GM18511 (cell line): ENCODE results near the gene EGFL8.

Experiments
- ATAC-seq: cut with Tn5 transposase; IDR thresholded peaks from one replicate; pipeline ENCODE4 v1.9.1; 2021; ENCODE audit warnings: mild to moderate bottlenecking, moderate library complexity; ENCODE audit not compliant: unreplicated experiment

The EGFL8 gene

GRCh38 chr6:32146287-32146686 lies 18.1 kb upstream of the EGFL8 start:
- ATAC-seq, result no peak

- ATAC-seq, result no peak
Observed at GRCh38 chr6:32146687-32147086, 17.7 kb upstream of the EGFL8 start.

- ATAC-seq, result no peak
Observed at GRCh38 chr6:32147401-32148132, 16.8 kb upstream of the EGFL8 start.

GRCh38 chr6:32148289-32149091 lies 15.9 kb upstream of the EGFL8 start:
- ATAC-seq, result no peak

GRCh38 chr6:32149092-32149755 lies 15.2 kb upstream of the EGFL8 start:
- ATAC-seq, result no peak

GRCh38 chr6:32149932-32150870 lies 14.2 kb upstream of the EGFL8 start:
- ATAC-seq, result no peak

- no peak for ATAC-seq
Observed at GRCh38 chr6:32151181-32151862, 13.1 kb upstream of the EGFL8 start.

GRCh38 chr6:32151863-32152768 lies 12.3 kb upstream of the EGFL8 start, which contains the start of gene PRRT1:
Gene PRRT1, minus strand, starts transcription at chr6:32151939. Its CDS starts 112 bp downstream, at chr6:32151827.
- no peak for ATAC-seq

GRCh38 chr6:32152769-32153563 lies 11.4 kb upstream of the EGFL8 start:
- ATAC-seq, result no peak

GRCh38 chr6:32153564-32154513 lies 10.6 kb upstream of the EGFL8 start, which contains the start of gene PPT2:
Gene PPT2, plus strand, starts transcription at chr6:32154141. Its CDS starts 454 bp downstream, at chr6:32154595.
- ATAC-seq, result no peak

GRCh38 chr6:32154514-32155161 lies 9.8 kb upstream of the EGFL8 start:
- no peak for ATAC-seq

- no peak for ATAC-seq
Observed at GRCh38 chr6:32156891-32157290, 7.5 kb upstream of the EGFL8 start.

GRCh38 chr6:32158052-32158451 lies 6.3 kb upstream of the EGFL8 start:
- no peak for ATAC-seq

GRCh38 chr6:32163559-32164258 lies 686 bp upstream of the EGFL8 start:
- no peak for ATAC-seq

- ATAC-seq, result no peak
Observed at GRCh38 chr6:32166411-32167061, 2.1 kb downstream of the EGFL8 start.
